ENCODE results near the gene SLC16A7. TPM values are rescaled to one million over a fixed set of nuclear protein-coding genes. Genes with fewer than 3 reads are reported as not detected.
"Not testable (repeated sequence)": the region's sequence is repeated elsewhere in the genome, so short reads cannot be mapped to it uniquely, and the experiment has no call there.

The SLC16A7 gene
- total RNA-seq, 1 donor from 2014 or later: 4.0 TPM

GRCh38 chr12:59735231-59735630 lies 139.4 kb downstream of the SLC16A7 start:
- DNase-seq (ENCODE audit: low read depth in 2 of 2): no peak

DNA sequence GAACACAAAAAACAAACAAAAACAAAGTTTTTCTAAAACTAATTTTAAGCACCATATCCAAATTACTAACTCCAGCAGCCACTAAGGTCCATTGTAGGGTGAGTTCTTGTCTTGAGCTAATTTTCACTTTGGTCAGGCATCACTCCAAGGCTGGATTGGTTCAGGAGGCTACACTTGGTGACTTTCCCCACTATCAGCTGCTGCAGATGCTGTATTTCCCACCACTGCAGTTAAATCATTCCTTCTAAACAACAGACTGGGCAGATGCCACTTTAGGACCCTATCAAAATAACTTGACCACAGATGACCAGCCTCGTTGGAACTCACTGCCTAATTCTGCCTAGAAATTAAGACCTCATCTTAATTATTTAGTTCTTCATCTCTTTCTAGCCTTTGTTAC lies 140.5 kb downstream of the SLC16A7 start:
- DNase-seq (ENCODE audit: low read depth in 2 of 2): no peak

- peak in 1 of 2 donors; percentile 12 for DNase-seq (ENCODE audit: low read depth in 2 of 2)
Observed at GRCh38 chr12:59736786-59737185, 141.0 kb downstream of the SLC16A7 start.

GRCh38 chr12:59737725-59738463 lies 142.1 kb downstream of the SLC16A7 start:
- DNase-seq (ENCODE audit: low read depth in 2 of 2): no peak

DNA sequence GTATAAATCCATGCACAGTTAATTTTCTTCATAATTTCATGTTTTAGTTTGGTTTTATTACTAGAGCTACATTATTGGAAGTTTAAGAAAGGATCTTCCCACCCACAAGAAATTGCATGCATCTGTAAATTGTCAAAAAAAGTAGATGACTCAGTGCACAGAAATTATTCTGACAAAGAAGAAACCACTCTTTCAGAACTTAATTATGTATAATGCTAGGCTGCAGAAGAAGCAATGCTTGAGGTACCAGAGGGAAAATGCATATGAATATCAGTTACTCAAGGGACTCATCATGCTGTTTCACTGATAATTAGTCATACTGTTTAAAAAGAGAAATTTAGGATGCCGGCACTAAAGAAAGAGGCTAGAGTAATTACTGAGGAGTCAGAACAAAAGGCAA lies 147.0 kb downstream of the SLC16A7 start:
- DNase-seq (ENCODE audit: low read depth in 2 of 2): no peak

GRCh38 chr12:59744564-59744963 lies 148.7 kb downstream of the SLC16A7 start:
- DNase-seq (ENCODE audit: low read depth in 2 of 2): no peak

DNA sequence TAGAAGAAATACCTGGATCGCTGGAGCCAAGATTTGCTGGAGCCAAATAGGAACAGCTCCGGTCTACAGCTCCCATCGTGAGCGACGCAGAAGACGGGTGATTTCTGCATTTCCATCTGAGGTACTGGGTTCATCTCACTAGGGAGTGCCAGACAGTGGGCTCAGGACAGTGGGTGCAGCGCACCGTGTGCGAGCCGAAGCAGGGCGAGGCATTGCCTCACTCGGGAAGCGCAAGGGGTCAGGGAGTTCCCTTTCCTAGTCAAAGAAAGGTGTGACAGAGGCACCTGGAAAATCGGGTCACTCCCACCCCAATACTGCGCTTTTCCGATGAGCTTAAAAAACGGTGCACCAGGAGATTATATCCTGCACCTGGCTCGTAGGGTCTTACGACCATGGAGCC lies 155.3 kb downstream of the SLC16A7 start:
- not testable (repeated sequence) for DNase-seq (ENCODE audit: low read depth in 2 of 2)

- no peak for DNase-seq (ENCODE audit: low read depth in 2 of 2)
Observed at GRCh38 chr12:59761542-59761941, 165.7 kb downstream of the SLC16A7 start.

GRCh38 chr12:59763835-59764234 lies 168.0 kb downstream of the SLC16A7 start:
- no peak for DNase-seq (ENCODE audit: low read depth in 2 of 2)

- DNase-seq (ENCODE audit: low read depth in 2 of 2): no peak
Observed at GRCh38 chr12:59768031-59768430, 172.2 kb downstream of the SLC16A7 start.

DNA sequence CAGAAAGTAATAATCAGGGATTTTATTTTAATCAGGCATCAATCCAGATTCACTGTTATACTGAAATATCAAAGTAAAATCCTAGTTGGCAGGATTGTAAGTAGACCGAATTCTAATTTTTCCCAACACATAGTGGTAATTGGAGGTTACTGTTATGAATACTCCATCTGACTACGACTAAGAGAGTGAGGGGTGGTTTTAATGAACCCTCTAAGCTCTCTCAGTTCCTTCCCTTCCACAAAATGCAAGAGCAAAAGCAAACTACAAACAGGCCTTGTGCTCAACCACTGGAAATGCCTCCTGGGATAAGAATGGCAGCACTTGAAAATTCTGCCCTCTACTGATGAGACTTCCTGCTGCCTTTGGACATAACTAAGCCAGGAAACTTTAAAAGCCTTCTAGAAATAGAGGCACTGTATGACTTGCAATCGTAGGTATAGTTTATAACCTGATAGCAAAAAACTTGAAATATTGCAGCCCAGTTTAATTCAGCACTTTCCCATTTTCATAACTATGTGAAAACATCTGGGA lies 184.8 kb downstream of the SLC16A7 start:
- DNase-seq (ENCODE audit: low read depth in 2 of 2): no peak

DNA sequence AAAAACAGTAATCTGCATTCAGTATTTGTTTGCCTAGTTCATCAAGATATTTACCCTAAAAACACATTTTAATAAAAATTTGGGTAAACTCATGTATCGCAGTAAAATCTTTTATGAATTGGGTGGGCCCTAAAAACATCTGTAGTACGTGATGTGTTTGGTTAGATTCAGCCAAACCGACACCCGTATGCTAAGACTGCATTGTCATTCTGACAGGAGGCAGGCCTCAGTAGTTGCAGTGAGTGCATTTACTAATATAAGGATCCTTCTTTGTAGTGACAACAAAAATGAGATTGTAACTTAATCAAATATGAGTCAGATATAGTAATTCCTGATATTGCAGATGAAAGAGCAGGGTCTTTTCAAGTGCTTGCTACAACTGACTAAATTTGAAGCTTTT lies 191.8 kb downstream of the SLC16A7 start:
- no peak for DNase-seq (ENCODE audit: low read depth in 2 of 2)

DNA sequence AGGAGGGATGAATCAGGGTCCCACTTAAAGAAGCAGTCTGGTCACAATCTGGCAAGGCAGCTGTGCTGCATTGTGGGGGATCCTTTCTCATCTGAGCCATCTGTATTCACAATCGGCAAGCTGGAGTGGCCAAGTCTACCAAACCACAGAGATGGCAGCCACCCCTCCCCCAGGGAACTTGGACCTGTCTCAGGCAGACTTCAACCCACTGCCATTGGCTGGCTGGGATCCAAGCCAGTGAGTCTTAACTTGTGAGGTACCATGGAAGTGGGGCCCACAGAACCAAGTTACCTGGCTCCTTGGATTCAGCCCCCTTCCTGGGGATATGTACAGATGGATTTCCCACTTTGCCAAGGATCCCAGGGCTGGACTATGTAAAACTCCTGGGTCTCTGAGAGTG lies 196.8 kb downstream of the SLC16A7 start:
- no peak for DNase-seq (ENCODE audit: low read depth in 2 of 2)

DNA sequence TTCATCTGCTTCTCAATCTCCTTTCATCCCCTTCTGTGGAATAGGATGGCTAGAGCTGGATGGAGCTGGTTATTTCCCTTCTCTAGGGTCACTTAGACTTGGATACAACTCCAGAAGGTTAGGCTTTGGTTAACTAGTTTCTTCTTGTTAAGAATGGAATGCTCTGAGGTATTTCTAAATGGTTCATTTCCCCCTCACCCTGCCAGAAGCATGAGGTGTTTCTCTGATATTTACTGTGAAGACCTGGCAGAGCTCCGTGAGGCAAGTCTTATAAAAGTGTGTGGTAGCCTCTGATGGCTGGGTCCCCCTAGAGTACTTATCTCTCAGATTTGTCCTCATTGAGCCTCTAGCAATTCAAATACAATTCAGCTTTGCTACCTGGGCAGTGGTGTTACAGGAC lies 207.9 kb downstream of the SLC16A7 start:
- no peak for DNase-seq (ENCODE audit: low read depth in 2 of 2)

GRCh38 chr12:59808317-59808910 lies 212.6 kb downstream of the SLC16A7 start:
- DNase-seq (ENCODE audit: low read depth in 2 of 2): peak; percentile 24 to 35

DNA sequence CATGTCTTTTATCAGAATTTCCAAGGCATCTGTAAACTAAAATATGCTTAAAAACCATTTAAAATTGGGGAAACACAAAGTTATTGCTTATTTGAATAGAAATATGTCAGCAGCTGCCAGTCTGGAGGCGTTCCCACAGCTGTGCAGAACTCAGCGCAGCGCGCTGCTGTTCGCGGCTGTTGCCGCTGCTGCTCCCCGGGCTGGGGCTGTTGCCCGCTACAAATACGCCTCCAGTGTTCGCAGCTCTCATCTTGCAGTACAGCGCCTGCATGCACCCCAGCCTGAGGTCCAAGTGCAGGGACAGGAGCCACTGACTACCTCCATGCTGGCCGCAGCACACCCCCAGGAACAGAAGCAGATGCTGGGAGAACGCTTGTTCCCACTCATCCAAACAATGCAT lies 216.2 kb downstream of the SLC16A7 start:
- no peak for DNase-seq (ENCODE audit: low read depth in 2 of 2)

- no peak for DNase-seq (ENCODE audit: low read depth in 2 of 2)
Observed at GRCh38 chr12:59812716-59813115, 216.9 kb downstream of the SLC16A7 start.

- DNase-seq (ENCODE audit: low read depth in 2 of 2): no peak
Observed at GRCh38 chr12:59820594-59821011, 224.8 kb downstream of the SLC16A7 start.

DNA sequence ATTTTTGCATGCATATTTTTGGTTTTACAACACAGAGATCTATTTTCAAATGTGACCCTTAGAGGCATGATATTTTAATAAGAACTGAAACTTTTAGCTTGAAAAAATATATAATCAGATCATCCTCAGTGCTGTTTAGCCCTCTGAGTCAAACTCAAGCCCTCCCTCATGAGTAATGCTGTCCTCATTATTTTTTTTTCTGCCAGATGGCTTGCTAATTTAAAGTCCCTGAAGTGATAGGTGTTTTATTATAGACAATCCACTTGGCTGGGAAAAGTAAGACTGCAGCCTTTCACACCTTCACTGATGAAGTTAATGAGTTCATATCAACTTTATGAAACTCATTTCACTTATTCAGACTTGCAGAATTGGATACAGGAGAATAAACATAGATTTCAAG lies 227.7 kb downstream of the SLC16A7 start:
- no peak for DNase-seq (ENCODE audit: low read depth in 2 of 2)

DNA sequence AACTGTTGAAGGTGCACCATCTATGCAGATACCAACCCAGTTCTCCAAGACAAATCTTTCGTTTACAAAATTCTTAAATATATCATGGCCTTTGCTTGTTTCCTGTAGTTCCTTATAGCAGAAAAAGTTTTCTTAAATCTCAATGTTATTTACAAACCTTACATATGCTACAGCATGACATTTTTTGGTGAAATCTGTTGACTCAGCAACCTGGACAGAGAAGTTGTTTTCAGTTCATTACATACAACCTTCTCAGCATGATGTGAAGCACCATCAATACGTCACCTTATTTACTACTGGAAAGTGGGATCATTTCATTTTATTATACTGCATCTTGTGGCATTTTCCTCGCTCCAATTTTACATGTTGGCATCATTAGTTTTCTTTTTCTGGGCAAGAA lies 231.9 kb downstream of the SLC16A7 start:
- no peak for DNase-seq (ENCODE audit: low read depth in 2 of 2)

- DNase-seq (ENCODE audit: low read depth in 2 of 2): no peak
Observed at GRCh38 chr12:59828521-59828920, 232.7 kb downstream of the SLC16A7 start.

- DNase-seq (ENCODE audit: low read depth in 2 of 2): no peak
Observed at GRCh38 chr12:59833408-59833807, 237.6 kb downstream of the SLC16A7 start.
